22Rv1 (cell line): ENCODE results near the gene ROM1.

Source experiments
- CTCF ChIP-seq: fragments of 450-650 bp; IDR thresholded peaks from 2 replicates; pipeline ENCODE4 v1.5.1; 2017; ENCODE audit warnings: mild to moderate bottlenecking
- ZFX ChIP-seq: fragments of 450-650 bp; IDR thresholded peaks from 2 replicates; pipeline ENCODE4 v1.6.1; 2017; ENCODE audit warnings: antibody characterized with exemption, borderline replicate concordance

- peak; percentile 83 for TF ChIP-seq CTCF
- no peak for TF ChIP-seq ZFX
These were observed 19.5 kb upstream of the ROM1 start for GRCh38 chr11:62593434-62594044.
